ENCODE data around the gene PPP1R7. TPM values are rescaled to one million over a fixed set of nuclear protein-coding genes. Genes with fewer than 3 reads are reported as not detected.

PPP1R7 gene
- total and polyA plus RNA-seq, 9 donors = 21.9 to 120 (median 46.9) TPM

DNA sequence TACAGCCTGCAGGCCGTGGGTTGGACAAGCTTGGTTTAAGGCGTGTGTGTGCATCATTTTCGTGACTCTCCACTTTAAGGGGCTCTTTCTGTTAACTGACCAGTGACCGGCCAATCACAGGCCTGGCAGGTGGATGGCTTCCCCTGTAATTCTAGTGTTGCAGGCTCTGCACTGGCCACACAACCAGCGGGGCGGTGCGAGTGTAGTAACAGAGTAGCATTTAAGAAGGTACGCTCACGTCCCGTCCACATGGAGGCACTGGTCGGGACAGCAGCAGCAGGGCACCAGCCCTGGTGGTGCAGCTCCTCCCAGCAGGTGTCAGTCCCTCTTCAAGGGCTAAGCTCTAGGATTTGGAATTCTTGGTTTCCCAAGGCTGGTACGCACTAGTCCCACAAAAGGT is 30.2 kb downstream of the PPP1R7 start:
- Histone ChIP-seq H3K27ac (no peak overlapping the region), H3K4me1 (ENCODE audit: insufficient read depth) (no peaks in the 10 kb centered on the region), H3K36me3 (no peaks in the 10 kb centered on the region), H3K4me3 (no peak overlapping the region), H3K27me3 (no peaks in the 10 kb centered on the region), H3K9me3 (no peaks in the 10 kb centered on the region)
- 88 to 91% (median 89%) methylated on average over 12 of the region's 12 CpGs for WGBS, 3 donors
- no peak for TF ChIP-seq POLR2A (IDR thresholded peaks at IDR 0.05)
- no peak for TF ChIP-seq EP300 (IDR thresholded peaks at IDR 0.05)
- TF ChIP-seq, protein P1, sequence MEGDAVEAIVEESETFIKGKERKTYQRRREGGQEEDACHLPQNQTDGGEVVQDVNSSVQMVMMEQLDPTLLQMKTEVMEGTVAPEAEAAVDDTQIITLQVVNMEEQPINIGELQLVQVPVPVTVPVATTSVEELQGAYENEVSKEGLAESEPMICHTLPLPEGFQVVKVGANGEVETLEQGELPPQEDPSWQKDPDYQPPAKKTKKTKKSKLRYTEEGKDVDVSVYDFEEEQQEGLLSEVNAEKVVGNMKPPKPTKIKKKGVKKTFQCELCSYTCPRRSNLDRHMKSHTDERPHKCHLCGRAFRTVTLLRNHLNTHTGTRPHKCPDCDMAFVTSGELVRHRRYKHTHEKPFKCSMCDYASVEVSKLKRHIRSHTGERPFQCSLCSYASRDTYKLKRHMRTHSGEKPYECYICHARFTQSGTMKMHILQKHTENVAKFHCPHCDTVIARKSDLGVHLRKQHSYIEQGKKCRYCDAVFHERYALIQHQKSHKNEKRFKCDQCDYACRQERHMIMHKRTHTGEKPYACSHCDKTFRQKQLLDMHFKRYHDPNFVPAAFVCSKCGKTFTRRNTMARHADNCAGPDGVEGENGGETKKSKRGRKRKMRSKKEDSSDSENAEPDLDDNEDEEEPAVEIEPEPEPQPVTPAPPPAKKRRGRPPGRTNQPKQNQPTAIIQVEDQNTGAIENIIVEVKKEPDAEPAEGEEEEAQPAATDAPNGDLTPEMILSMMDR (IDR thresholded peaks at IDR 0.05) = no peak
- intact Hi-C loops (cut with DNase I) = no loop called here
- no peak for DNase-seq

GRCh38 chr2:241182126-241182525 is 31.9 kb downstream of the PPP1R7 start:
- WGBS, 3 donors = 93 to 96% (median 94%) methylated on average over 3 of the region's 3 CpGs
- Histone ChIP-seq H3K27ac (no peak overlapping the region), H3K36me3 (no peaks in the 10 kb centered on the region), H3K4me1 (ENCODE audit: insufficient read depth) (no peaks in the 10 kb centered on the region), H3K27me3 (no peaks in the 10 kb centered on the region), H3K9me3 (no peaks in the 10 kb centered on the region), H3K4me3 (no peak overlapping the region)
- TF ChIP-seq EP300 (IDR thresholded peaks at IDR 0.05) = no peak
- TF ChIP-seq, protein P1 (IDR thresholded peaks at IDR 0.05) = no peak
- TF ChIP-seq POLR2A (IDR thresholded peaks at IDR 0.05) = no peak
- intact Hi-C loops (cut with DNase I) = no loop called here
- no peak for DNase-seq

DNA sequence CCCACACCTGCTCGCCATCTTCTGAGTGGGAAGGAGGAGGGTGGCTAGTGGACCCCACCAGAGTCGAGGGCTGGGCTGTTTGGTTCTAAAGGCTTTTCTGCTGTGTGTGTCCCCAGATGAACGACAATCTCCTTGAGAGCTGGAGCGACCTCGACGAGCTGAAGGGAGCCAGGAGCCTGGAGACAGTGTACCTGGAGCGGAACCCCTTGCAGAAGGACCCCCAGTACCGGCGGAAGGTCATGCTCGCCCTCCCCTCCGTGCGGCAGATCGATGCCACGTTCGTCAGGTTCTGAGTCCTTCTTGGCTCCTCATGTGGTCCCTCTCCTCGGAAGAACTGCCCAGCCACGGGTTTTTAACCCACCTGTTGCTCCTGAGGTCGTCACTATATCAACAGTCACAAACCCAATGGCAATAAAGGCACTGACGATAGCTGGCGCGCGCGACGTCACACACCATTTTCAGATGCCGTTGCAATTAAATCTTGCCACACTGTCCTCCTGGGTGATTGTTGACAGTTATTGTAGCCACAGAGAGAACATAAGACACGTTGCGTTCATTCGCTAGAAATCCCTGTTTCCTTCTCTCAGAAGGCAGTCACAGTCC is 32.4 kb downstream of the PPP1R7 start:
- 87 to 94% (median 90%) methylated on average over 28 of the region's 28 CpGs for WGBS, 3 donors
- no peak for TF ChIP-seq POLR2A (IDR thresholded peaks at IDR 0.05)
- TF ChIP-seq, protein P1 (IDR thresholded peaks at IDR 0.05) = no peak
- no peak for TF ChIP-seq EP300 (IDR thresholded peaks at IDR 0.05)
- DNase-seq = no peak

GRCh38 chr2:241183221-241183620 is 33.0 kb downstream of the PPP1R7 start:
- Histone ChIP-seq H3K27me3 (no peaks in the 10 kb centered on the region), H3K36me3 (no peaks in the 10 kb centered on the region), H3K27ac (no peak overlapping the region), H3K9me3 (no peaks in the 10 kb centered on the region), H3K4me3 (no peak overlapping the region), H3K4me1 (ENCODE audit: insufficient read depth) (no peaks in the 10 kb centered on the region)
- DNase-seq = no peak
- intact Hi-C loops (cut with DNase I) = no loop called here
- WGBS, 3 donors = 85 to 90% (median 86%) methylated on average over 9 of the region's 9 CpGs
- no peak for TF ChIP-seq EP300 (IDR thresholded peaks at IDR 0.05)
- no peak for TF ChIP-seq POLR2A (IDR thresholded peaks at IDR 0.05)
- TF ChIP-seq, protein P1 (IDR thresholded peaks at IDR 0.05) = no peak

More for the DNA sequence above, 32.4 kb downstream of the PPP1R7 start:
- no peak overlapping the region for H3K4me3 ChIP-seq
- no peaks in the 10 kb centered on the region for H3K36me3 ChIP-seq
- H3K27me3 ChIP-seq = no peaks in the 10 kb centered on the region
- no peak overlapping the region for H3K27ac ChIP-seq
- no peaks in the 10 kb centered on the region for H3K9me3 ChIP-seq
- no peaks in the 10 kb centered on the region for H3K4me1 ChIP-seq (ENCODE audit: insufficient read depth)
- intact Hi-C loops (cut with DNase I) = no loop called here
